GM18508 (cell line): ENCODE data around the gene SCUBE1.

Experiments used
- ATAC-seq: cut with Tn5 transposase; IDR thresholded peaks from one replicate; pipeline ENCODE4 v1.9.1; 2021; ENCODE audit warnings: moderate number of reproducible peaks; ENCODE audit not compliant: insufficient read depth, unreplicated experiment

Gene SCUBE1

DNA sequence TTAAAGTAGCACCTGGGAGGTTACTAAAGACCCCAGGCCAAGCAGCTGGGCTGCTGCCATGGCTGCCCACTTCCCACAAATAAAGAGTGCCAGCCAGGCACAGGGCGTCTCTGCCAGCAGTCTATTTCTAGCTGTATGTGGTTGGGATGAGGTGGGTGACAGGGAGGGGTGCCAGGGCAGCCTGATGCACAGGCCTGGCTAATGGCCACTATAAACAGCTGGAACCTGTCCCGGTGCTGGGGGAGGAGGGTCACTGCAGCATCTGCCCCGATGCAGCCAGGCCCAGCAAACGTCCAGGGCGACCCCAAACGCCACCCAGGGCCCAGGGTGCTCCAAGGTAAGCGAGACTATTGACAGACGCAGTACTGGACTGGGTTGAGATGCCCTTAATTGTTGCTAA, 37.4 kb downstream of the SCUBE1 start:
- no peak for ATAC-seq

DNA sequence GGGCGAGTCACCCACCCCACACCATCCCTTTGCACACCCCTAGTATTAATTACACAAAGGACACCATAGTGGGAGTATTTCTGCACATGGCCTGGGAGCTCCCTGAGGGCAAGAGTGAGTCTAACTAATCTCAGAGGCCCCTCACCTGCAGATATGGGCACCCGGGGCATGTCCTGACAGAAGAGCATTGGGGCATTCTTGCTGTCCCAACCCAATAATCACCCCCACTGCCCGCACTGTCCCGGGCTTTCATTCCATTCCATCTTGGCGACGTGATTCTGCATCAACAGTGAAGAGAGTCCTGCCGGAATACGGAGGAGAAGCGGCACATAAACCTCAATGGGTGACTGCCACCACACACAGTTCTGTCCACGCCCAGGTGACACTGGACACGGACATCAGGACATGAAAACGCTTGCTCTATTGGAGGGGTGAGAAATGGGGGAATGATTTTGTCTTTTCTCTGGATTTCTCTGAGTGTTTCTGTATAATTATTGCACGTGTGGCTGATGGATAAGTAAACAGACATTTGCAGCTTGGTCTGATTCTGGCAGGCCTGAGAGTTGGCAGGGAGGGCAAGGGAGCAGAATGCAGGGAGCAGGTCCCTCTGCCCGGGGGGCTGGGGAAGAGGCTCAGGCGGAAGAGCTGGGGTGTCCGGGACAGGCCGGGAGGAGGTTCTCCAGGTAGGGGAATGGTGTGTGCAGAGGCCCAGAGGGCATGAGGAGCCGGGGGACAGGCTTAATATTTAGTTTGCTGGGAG, 38.2 kb downstream of the SCUBE1 start:
- ATAC-seq: no peak

DNA sequence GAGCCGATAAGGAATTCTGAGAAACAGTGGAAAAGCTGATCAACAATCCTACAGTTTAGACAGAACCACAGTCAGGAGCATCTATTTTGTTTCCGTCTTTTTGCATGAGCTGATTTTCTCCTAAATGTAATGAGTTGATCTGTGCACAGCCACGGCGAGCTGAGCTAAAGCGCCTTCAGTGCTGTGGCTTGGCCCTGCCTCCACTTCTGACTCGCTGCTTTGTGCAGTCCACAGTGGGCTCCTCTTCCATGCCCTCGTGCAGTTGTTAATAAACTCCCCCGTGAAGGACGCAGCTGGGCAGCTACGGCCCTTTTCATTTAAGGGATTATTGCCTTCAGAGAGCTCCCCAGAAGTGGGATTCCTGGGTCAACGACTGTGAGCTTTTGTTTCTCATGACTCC, 39.4 kb downstream of the SCUBE1 start:
- ATAC-seq: no peak

DNA sequence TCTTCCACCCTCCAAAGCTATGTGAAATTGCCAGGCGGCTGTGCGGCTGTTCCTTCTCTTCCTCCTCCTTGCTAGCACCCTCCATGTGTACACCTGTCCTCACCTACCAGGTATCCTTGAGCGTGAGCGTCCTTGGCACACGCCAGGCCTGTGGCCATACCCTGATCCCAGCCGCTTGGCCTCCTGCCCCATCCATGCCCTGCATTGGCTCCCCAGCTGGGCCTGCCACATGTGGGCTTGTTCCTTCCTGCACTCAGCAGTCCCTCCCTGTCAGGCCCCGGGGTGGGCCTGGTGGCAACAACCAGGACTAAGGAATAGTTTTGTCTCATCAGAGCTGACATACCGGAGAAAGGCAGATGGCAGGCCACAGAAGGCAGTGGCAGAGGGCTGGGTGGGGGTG, 40.0 kb downstream of the SCUBE1 start:
- no peak for ATAC-seq

DNA sequence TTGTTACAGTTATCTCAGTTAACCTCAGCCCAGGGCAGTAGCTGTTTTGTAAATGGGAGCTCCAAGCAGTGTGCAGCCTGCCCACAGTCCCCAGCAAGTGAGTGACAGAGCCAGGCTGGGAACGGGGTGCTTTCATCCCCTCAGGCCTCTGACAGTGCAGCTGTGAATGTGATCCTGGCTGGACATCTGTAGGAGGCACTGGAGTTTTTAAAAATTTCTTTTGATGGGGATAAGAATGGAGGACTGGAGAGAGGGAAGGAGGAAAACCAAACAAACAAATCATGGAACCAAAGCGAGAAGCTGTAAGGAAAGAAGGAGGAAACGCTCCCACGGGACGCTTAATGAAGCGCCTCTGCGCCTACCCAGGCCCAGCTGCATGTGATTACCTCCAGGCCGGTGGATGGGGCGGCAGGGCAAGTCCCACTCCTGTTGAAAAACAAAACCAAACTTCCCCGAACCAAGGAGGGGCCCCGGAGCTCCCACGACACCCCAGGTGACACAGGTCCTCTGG, 40.6 kb downstream of the SCUBE1 start:
- no peak for ATAC-seq

DNA sequence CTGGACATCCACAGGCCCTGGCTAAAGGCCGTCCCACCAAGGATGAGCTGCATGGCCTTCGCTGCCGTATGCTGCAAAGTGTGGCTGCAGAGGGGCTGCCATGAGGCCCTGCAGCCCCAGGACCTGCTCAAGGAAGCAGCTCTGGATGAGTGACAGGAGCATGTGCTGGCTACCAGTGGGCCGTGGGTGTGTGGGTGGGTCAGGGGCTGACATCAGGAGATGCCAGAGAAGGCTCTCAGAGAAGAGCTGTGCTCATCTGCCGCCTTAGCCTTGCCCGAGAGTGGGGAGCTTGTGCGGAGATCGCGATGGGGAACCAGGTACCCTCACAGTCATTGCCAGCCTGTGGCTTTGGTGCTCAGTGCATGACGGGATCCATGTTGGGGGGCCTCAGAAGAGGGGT, 41.3 kb downstream of the SCUBE1 start:
- ATAC-seq: no peak

DNA sequence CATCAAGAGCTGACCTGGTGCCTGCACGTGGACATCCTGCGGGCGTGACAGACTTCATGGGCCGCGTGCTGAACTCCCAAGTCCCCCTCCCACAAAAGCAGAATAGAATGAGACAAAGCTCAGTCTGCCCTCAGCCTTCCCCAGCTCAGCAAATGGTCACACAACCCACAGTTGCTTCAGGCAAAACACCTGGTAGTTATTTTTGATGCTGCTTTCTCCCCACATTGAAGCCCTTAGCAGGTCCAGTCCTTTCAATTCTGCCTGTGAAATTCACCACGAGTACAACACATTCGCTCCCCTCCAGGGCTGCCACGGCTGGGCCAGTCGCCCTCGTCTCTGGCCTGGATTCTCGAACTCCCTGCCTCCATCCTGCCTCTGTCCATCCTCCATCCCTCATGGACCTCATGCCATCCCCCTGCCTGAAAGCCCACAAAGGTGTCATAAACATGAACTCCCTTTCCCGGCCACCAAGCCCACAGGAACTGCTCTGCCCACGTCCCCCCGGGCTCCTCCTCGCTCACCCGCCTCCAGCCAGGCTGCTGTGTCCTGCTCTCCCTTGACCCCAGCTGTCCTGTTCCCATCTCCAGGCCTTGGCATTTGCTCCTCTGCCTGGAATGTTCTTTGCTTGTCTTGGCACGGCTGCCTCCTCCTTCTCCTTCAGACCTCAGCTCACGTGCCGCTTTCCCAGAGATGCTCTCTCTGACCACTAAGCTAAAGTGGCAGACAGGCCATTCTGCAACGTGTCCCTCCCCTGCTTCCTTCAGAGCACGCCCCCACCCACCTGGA, 42.1 kb downstream of the SCUBE1 start:
- no peak for ATAC-seq

DNA sequence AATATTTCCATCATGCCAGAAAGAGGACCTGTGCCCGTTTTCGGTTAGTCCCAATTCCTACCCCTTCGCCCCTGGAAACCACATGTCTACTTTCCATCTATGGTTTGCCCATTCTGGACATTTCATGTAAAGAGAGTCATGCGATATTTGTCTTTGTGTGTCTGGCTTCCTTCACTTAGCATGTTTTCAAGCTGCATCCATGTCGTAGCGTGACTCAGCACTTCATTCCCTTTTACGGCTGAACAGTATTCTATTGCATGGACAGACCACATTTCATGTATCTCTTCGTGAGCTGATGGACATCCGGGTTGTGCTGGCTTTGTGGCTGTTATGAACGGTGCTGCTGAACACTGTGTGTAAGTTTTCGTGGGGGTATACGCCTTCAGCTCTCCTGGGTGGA, 43.4 kb downstream of the SCUBE1 start:
- no peak for ATAC-seq

DNA sequence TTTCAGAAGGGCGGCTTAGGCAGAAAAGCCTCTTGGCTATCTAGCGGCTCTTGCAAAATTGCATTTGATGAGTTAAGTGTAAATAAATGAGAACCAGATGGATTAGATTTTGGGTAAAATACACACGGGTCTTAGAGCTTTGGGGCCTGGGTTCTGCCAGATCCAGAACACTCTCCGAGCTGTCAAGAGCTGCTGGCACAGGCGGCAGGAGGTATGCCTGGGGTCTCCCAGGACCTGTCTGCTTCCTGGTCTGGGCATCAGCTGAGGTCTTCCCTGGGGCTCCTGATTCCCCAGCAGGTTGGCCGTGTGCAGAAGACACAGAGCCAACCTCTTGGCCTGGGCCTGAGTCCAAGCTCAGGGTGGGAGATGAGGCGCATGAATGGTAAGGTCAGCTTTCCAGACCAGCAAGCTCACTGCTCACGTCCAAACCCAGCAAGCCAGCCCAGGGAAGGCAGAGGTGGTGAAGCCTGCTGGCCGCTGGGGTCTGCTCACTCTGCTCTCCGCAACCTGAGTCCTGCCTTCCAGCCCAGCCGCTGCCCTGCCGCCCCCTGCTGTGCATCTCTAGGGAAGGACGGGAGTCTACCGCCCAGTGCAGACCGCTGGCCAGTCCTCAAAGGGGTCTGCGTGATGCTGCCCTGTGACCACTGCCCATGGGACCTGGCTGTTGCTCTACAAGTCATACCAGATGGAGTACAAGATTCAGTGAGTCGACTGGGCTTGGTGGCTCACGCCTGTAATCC, 44.9 kb downstream of the SCUBE1 start:
- ATAC-seq: no peak

DNA sequence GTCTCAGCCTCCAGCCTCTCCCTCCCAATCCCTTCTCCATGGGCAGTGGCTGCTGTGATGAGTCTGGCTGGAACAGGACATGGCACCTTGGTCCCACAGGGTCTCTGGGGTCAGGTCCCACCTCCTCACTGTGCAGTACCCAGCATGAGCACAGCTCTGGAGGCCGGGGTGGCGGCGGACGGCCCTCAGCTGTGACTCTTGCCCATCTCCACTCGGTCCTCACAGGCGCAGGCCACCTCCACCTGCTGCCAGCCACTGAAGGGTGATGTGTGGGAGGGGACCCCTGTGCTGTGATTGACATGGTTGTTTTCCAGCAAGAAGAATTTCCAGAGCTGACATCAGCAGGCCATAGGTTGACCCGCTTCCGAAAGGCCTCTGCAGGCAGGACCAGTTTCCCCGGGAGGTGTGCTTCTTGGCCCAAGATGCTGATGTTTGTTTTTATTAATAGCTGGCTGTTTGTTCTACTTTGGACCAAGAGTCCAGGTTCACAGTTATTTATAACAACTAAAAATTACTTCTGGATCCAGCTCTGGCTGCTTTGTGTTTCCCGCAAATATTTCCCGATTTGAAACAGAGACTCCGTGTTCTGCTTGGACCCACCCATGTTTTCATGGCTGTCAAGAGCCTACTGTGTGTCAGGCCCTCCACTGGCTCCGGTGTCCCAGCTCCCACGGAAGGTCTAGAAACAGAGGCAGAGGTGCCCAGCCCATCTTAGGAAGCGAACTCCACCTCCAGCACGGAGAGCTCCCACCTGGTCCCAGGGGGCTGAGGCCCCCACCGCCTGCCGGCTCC, 45.7 kb downstream of the SCUBE1 start:
- ATAC-seq: no peak

DNA sequence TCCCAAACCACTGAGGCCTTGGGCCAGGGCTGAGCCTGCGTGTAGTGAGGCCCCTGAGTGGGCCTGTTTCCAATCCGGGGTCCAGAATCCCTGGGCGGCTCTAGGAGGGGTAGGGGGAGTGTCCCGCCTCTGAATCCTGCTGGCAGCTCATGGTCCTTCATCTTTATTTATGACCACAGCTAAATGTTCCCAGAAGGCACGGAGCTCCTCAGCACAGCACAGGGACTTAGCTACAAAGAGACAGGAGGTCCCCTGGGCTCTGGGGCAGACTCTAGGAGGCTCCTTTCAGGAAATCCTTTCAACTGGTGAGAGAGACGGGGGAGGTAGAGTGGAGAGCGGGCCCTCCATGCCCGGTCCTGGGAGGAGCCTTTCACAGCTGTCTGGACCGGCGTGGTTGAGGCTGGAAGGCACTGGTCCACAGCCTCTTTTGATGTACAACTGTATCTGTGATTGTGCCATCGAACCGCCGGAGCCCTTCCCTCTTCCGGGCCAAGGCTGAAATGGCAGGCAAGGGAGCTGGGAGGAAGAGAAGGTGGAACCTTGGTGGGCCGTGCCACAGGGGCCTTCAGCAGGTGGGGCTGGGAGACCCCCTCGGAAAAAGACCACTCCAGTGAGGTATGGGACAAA, 46.8 kb downstream of the SCUBE1 start:
- no peak for ATAC-seq

DNA sequence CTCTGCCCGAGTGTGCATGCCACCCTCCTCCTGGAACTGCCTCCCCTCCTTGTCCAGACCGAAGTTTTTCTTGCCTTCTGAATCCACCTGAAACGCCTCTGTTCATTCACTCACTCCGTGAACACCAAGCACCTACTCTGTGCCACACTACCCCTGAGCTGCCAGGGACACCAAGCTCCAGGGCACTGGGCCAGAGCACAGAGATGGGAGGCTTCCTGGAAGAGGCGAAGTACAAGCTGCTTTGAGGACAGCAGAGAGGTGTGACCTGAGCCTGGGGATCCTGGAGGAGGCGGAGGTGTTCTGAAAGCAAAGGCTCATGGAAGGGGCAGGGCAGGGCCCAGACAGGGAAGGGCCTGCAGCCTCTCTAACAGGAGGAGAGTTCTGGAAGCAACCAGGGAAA, 47.5 kb downstream of the SCUBE1 start:
- ATAC-seq: no peak

DNA sequence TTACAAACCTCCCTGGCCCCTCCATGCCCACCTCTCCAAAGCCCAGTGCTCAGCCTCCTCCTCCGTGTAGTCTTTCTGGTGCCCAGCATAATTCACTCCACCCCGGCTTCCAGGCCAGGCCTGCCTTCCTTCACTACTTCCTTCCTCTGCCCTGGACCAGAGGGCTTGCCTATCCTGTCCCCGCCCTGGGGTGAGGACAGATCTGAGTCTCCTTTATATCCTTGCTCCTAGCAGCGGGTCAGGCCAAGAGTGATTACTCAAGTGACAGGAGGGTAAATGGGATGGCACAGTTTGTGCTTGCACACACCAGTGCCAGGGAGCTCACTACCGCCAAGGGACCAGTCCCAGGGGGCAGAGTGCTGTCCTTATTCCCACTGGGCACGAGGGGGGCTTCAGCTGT, 48.0 kb downstream of the SCUBE1 start:
- no peak for ATAC-seq

DNA sequence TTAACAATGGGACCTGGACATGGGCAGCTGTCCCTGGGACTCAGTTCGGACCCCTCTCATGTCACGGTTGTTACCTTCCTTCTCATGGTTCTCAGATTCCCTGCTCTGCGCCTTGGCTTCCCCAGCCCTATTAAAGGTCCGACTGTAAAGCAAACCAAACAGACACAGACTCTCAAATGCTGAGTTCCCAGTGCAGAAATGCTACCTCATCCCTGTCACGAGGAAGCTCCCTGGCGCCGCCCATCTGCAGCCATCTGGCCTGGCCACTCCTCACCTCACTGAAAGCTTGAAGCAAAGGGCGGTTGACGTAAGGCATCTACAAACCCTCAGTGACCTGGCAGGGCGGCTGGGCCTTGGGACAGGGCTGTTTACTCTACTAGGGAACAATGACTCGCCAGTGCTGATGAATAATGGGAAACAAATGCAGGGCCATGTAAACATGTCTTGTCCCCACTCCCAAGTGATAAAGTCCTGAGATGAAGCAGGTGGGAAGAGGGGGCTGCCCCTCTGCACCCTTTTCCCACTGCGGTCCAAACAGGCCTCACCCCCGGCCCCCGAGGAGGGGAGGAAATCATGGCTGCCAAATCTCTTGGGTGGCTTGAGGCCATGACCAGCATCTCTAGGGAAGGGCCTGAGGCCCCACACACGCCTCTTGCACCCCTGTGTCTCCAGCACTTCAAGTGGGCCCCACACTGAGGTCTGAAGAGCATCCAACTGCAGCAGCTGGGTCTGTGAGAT, 49.3 kb downstream of the SCUBE1 start:
- ATAC-seq: no peak

DNA sequence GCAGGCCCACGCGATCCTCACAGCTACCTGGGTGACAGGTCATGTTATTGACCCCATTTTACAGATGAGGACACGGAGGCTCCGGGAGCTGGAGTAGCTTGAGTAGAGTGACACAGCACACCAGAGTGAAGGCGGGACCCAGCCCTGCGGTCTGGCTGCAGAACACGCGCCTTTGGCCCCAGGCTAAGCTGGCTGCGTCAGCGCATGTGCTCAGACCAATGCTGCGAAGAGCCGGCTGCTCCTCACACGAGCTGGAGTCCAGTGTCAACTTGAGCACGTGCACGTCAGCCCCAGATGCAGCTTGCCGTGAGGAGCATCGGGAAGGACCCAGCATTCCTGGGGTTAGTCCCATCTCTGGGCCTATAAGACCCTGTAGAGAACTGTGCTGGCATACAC, 49.9 kb downstream of the SCUBE1 start:
- ATAC-seq: no peak

DNA sequence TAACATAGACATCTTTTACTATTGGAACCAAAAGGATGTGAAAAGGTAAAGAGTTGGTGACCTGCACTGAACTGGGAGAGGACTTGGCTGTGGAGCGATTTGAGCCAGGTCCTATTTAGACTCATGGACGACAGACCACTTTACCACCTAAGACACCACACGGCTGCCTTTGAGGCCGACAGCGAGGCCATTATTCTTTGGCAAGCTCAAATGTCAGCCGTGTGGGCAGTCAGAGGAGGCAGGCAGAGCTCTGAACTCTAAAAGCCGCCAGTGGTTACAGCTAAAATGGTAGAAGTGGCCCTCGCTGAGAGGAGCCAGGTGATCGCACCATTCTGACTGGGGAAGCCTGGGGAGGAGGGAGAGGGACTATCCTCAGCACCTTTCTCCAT, 50.5 kb downstream of the SCUBE1 start:
- ATAC-seq: no peak

DNA sequence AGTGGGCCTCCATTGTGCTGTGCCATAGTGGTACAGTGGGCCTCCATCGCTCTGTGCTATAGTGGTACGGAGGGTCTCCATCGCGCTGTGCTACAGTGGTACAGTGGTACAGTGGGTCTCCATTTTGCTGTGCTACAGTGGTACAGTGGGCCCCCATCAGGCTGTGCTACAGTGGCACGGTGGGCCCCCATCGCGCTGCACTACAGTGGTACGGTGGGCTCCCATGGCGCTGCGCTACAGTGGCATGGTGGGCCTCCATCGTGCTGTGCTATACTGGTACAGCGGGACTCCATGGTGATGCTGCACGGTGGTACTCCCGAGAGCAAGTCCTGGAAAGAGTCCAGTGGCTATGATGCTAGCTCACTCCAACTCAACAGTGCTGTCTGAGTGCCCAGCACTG, 51.8 kb downstream of the SCUBE1 start:
- no peak for ATAC-seq

DNA sequence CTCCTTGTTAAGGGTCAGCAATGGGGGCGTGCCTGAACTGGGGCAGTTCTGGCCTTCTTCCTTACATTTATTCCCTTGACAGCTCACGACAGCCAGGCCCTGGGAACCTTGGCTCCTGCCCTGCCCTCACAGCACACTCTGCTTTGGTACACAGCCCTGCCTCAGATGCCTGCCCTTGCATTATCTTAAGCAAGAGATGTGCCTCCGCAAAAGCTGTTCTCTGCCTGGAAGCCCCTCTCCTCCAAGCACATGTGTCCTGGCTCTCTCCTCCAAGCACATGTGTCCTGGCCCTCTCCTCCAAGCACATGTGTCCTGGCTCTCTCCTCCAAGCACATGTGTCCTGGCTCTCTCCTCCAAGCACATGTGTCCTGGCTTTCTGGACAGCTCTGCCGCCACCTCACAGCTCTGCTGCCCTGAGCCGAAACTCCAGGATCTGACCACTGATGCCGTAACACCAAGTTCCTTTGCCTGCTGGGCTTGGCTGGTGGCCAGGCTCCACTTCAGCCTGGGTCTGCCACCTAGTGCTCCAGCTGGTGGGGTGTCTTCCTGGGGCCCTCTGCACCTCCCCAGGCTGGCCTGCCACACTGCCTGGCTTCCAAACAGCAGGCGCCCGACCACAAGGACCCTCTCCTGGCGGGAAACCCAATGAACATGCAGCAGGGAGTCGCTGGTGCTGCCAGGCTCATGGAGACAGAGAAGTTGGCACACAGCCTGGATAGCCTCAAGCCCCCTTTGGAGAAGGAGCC, 53.0 kb downstream of the SCUBE1 start:
- no peak for ATAC-seq
